Lung microvascular endothelial cell (primary cell): ENCODE results near the gene LEO1. TPM values are rescaled to one million over a fixed set of nuclear protein-coding genes. Genes with fewer than 3 reads are reported as not detected.
"Not testable (repeated sequence)": the region's sequence is repeated elsewhere in the genome, so short reads cannot be mapped to it uniquely, and the experiment has no call there.

Source experiments
- DNase-seq, 2 donors: peaks; one replicate each; pipeline versions ENCODE4 v3.0.0 to v3.0.0-alpha.2; 2010; ENCODE audit warnings: low read depth in 2 of 2
- total RNA-seq: library from RNA; depleted of rRNA; stranded (reverse); fragments of >200 nt; gene quantifications from 2 replicates; pipeline ENCODE4 v1.2.1, GENCODE V29; 2014

The LEO1 gene
- total RNA-seq, 1 donor from 2014 or later = 19.6 TPM

- no peak for DNase-seq
Observed at GRCh38 chr15:52003710-52004109, 32.1 kb upstream of the LEO1 start.

DNA sequence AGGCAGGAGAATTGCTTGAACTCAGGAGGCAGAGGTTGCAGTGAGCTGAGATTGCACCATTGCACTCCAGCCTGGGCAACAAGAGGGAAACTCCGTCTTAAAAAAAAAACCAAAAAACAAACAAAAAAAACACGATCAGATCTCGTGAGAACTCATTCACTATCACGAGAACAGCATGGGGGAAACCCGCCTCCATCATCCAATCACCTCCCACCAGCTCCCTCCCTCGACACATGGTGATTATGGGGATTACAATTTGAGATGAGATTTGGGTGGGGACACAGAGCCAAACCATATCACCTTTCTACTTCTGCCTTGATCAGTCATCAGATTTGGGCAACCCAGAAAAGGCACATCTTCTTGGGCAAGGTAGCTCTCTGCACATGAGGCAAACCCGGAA, 31.5 kb upstream of the LEO1 start:
- DNase-seq = not testable (repeated sequence)

- peak in 1 of 2 donors; percentile 22 for DNase-seq
Observed at GRCh38 chr15:52002351-52002750, 30.8 kb upstream of the LEO1 start.

DNA sequence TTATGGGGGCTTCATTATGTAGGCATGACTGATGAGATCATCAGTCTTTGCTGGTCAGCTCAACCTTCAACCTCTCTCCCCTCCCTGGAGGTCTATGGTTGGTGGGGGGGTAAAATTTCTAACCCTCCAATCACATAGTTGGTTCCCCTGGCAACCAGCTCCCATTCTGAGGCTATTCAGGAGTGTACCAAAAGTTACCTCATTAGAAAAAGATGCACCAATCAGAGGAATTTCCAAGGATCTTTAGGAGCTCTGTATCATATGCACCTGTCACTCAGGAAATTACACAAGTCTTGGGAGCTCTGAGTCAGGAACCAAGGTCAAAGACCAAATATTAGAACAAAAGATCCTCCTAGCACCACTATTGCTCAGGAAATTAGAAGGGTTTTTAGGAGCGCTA, 21.4 kb upstream of the LEO1 start:
- peak in 1 of 2 donors; percentile 86 for DNase-seq

- DNase-seq = no peak
Observed at GRCh38 chr15:51991141-51991540, 19.6 kb upstream of the LEO1 start.

DNA sequence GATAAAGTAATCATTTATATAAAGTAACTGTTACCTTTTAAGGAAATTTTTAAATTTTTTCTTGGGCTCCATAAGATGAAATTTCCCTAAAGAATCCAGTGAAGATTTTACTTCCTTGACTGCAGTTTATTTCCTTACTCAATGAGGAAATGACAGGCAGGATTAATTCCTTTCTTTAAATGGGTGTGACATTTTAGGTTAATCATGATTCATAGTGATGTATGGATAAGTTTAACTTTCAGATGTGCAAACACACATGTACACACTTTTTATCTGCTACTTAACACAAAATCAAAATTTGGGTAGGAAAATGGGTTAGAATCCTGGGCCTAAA, 11.2 kb upstream of the LEO1 start:
- DNase-seq = no peak

GRCh38 chr15:51982013-51982769, 10.6 kb upstream of the LEO1 start:
- peak; percentile 87 to 95 for DNase-seq

DNA sequence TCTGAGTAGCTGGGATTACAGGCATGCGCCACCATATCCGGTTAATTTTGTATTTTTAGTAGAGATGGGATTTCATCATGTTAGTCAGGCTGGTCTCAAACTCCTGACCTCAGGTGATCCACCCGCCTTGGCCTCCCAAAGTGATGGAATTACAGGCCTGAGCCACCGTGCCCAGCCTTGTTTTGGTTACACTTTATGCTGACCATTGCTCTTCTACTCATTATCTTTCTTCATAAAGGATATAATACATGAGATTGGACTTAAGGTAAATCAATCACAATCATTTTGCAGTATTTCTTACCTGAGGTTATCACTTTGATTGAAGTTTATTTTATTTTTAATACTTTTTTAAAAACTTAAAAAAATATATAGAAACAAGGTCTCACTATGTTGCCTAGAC, 2.2 kb upstream of the LEO1 start:
- no peak for DNase-seq

DNA sequence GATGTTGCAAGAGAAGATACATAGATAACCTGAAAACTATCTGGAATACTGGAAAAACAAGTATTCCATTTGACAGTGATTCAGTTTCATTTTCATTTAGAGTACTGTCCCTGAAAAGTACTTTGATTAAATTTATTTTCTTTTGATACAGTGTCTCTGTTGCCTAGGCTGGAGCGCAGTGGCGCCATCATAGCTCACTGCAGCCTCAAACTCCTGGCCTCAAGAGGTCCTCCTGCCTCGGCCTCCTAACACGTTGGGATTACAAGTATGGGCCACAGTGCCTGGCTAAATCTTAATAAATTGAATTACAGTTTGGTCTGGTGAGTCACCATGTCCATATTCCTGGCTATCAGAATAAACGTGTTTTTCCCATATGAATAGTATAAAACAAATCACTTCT, 1.6 kb upstream of the LEO1 start:
- no peak for DNase-seq

DNA sequence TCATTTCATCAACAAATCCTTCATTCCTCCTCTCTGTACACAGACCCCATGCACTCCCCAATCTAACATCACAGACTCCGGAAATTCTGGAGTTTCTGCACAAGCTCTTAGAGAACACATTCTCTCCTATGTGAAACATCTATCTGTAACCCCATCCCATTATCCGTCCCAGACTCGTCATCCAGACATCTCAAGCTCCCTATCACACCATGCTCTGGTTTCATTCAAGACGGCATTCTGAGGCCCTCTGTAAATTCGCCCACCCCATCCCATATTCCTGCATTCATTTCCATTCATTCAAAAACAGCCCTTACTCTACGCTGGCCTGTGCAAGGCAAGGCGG, 575 bp downstream of the LEO1 start:
- DNase-seq = no peak

- no peak for DNase-seq
Observed at GRCh38 chr15:51970132-51970817, 1.3 kb downstream of the LEO1 start.

DNA sequence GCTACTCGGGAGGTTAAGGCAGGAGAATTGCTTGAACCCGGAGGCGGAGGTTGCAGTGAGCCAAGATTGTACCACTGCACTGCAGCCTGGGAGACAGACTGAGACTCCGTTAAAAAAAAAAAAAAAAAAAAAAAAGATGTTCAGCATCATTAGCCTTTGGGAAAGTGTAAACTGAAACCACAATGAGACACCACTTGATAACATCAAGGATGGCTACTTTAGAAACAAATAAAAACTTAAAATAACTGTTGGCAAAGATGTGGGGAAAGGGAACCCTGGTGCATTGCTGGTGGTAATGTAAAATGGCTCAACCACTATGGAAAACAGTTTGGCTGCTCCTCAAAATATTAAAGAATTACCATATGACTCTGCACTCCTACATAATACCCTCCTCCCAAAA, 1.9 kb downstream of the LEO1 start:
- no peak for DNase-seq

DNA sequence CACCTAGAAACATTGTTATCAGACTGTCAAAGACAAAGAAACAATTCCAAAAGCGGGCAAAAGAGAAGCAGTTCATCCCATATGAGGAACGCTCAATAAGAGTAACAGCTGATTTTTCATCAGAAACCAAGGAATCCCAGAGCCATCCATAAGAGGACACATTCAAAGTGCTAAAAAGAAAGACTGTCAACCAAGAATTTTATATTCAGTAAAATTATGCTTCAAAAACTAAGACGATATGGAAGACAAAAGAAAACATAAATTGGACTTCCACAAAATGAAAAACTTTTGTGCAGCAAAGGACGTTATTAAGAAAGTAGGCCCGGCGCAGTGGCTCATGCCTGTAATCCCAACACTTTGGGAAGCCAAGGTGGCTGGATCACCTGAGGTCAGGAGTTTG, 4.0 kb downstream of the LEO1 start:
- no peak for DNase-seq

DNA sequence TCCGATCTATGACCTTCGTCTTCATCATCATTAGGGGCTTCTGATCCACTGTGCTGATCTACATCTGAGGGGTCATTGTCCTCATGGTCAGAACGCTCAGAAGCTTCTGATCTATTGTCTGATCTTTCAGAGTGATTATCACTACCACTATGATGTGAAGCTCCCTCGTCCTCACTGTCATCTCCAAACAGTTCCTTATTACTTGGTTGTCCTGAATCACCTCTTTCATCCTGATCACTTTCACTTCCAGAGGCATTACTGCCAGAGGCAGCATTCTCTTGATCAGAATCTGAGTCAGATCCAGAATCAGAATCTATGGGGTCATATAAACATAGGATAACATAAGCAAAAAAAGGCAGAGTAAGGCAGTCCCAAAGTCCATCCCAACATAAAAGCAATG, 5.4 kb downstream of the LEO1 start:
- DNase-seq = no peak

DNA sequence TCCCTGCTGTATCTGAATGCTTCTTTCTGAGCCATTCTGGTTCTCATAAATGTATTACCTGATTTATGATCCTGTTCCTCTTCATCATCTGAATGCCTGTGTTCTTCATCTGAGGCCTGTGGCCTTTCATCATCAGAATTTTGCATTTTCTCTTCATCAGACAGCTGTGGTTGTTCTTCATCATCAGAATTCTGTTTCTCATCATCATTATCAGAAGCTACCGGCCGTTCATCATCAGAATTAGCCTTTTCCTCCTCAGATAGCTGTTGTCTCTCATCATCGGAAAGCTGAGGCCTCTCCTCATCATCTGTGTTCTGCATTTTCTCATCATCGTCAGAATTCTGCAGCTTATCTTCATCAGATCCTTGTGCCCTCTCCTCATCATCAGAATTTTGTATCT, 5.9 kb downstream of the LEO1 start:
- DNase-seq = no peak

DNA sequence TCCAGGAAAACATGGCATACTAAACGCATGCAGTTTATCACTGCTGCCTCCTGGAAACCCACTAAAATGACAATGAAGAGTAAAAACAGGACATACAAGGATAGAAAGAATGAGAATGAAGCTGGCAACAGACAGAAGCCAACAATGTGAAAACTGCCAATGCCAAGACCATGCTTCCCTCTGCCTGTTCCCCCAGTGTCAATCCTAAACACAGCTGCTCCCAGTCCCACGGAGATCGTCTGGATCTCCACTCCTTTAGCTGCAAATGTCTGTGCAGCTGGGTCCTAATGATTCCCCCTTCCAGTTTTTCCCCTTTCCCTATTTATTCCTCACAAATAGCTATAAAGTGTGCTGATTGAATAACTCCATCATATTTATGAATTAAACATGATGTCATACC, 16.1 kb downstream of the LEO1 start:
- no peak for DNase-seq

DNA sequence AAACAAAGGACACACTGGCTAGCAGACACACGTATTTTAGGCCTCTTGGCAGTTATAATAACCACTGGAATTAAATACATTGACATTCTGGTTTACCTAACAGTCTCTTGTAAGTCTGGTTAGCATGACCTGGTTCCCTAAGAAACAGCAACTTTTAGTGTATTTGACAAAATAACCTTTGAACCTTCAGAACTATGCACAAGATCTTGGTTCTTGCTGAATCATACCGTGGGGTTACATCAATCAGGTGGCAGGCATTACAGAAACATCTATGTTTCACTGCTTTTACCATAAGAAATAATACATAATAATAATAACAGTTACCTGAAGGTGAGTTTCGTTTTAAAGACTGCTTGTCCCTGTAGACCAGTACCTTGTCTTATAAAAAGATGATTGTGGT, 18.8 kb downstream of the LEO1 start:
- no peak for DNase-seq

DNA sequence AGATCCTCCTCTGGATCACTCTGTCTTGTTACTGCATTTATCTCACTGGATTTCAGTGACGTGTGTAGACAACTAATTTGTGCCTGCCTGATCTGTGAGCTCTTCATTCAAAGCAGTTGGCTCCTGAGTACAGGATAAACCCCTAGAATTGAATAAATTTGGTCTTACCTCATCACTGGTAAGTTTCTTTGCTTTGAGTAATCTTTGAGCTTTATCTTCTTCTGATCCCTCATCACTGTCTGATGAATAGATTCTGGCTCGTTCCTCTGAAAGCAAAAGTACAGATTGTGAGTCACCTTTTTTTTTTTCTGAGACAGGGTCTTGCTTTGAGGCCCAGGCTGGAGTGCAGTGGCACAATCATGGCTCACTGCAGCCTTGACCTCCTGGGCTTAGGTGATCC, 24.5 kb downstream of the LEO1 start:
- no peak for DNase-seq

GRCh38 chr15:51939216-51939615, 32.4 kb downstream of the LEO1 start:
- peak; percentile 62 to 68 for DNase-seq

DNA sequence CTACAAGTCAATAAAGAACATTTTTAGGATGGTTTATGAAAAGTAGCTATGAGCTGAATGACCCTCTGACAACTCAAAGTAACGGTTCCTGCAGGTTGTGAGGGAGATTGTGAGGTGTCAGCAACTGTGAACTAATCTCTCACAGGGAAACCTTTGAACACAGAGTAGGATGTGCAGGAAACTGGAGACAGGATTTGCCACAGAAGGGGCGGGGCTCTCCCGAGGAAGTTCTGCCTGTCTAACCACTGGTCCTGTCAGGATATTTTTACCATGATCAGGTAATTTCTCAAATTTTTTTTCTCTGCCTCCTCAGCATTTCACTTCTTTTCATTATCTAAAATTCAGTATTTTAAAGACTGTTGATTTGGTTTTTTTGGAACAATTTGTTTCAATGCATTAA, 33.3 kb downstream of the LEO1 start:
- peak in 1 of 2 donors; percentile 40 for DNase-seq

- DNase-seq = no peak
Observed at GRCh38 chr15:51936105-51936478, 35.5 kb downstream of the LEO1 start.

- DNase-seq = no peak
Observed at GRCh38 chr15:51935466-51936104, 36.0 kb downstream of the LEO1 start.

- no peak for DNase-seq
Observed at GRCh38 chr15:51932161-51932560, 39.4 kb downstream of the LEO1 start.
